Daoy (cell line): ENCODE results near the gene SOX8. TPM values are rescaled to one million over a fixed set of nuclear protein-coding genes. Genes with fewer than 3 reads are reported as not detected.
"Not testable (repeated sequence)": the region's sequence is repeated elsewhere in the genome, so short reads cannot be mapped to it uniquely, and the experiment has no call there.

Experiments used
- DNase-seq: peaks from one replicate; pipeline ENCODE4 v3.0.0-alpha.2; 2015; ENCODE audit warnings: low read depth
- total RNA-seq: library from RNA; depleted of rRNA; stranded (reverse); fragments of >200 nt; shearing (Covaris generic); gene quantifications from 2 replicates; pipeline ENCODE4 v1.2.3, GENCODE V29; 2014; rRNA removed

The SOX8 gene
- total RNA-seq, 1 experiment from 2014 or later = 0.17 TPM

GRCh38 chr16:1025183-1025809, 43.7 kb downstream of the SOX8 start:
- not testable (repeated sequence) for DNase-seq

DNA sequence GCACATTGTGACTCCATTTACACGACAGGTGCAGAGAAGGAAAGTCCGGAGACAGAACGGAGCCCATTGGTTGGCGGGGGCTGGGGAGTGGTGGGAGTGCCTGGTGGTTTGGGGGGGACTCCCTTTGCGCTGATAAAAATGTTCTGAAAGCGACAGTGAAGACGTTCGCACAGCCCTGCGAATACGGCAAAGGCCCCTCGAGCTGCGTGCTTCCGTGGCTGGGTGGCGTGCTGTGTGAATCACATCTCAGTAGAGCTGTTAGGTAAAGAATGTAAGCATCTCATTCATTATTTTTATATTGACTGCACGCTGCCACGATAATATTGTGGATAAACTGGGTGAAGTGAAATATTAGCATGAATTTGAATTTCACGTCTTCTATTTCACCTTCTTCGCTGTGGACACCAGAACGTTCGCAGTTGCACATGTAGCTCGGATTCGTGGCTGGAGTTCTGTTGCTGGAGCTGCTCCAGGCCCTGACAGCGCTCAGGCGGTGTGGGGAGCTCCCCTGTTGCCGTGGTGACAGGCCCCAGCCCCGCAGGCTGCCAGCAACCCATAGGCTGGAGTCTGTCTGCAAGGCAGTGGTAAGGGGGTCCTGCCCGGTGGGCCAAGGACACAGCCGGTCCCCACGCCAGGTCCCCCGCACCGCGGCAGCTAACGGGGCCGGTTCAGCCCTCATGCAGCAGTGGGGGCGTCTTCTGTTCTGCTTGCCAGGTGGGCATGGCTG, 44.6 kb downstream of the SOX8 start:
- no peak for DNase-seq

DNA sequence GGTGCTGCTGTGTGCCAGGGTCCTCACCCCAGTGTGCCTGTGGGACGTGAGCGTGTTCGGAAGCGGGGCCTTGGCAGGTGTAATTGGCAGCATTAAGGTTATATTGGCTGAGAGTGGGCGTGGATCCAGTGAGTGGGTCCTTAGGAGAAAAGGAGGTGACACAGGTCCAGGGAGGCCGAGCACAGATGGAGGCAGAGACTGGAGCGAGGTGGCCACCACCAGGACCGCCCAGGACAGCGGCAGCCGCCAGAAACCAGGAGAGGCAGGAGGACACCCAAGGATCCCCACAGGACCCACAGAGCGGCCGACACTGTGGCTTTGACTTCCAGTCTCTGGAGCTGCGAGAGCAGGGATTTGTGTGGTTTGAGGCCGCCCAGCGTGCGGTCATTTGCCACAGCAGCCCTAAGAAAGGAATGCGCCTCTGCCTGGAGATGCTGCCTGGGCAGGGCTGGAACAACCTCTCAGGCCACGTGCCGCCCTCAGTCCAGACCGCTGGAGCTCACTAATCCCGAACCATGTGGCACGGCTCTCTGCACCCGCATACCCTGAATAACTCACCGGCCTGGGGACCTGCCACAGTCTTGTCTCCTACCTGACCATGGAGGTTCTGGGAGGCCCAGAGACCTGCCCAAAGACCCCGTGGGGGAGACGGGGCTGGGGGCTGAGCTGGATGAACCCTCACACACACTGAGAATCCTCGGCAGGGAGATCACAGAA, 45.4 kb downstream of the SOX8 start:
- no peak for DNase-seq

- DNase-seq = no peak
These were observed 45.9 kb downstream of the SOX8 start for GRCh38 chr16:1027501-1027815.

DNA sequence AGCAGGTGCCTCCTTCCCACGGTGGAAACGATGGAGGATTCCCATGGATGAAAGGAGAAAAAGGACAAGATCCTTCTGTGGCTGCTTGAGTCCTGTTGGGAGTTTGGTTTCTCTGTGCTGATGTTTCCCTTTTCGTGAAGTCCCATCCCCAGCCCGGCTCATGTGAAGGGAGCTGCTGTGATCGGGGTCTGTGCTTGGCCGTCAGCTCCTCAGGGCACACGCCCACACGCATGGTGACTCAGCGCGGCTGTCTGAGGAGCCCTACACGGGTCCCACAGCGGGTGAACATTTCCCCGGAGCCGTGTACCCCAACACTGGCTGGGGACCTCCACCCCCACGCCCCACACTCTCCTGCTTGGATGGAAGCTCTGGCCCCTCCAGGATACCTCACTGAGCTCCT, 46.5 kb downstream of the SOX8 start:
- no peak for DNase-seq

- no peak for DNase-seq
These were observed 47.1 kb downstream of the SOX8 start for GRCh38 chr16:1028524-1029258.

DNA sequence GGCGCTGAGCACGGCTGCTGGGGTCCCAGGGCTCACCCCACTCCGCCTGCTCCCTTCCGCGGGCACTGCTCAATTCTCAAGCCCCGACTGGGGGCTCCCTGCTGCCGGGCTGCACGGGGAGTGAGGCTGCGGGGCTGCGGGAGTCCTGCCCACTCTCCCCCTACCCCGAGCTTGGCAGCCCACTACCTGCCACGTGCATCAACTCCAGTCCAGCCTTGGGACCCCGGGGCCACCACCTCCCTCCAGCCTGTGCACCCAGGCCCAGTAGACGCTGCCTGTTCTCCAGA, 47.6 kb downstream of the SOX8 start:
- DNase-seq = no peak

- DNase-seq = no peak
These were observed 48.9 kb downstream of the SOX8 start for GRCh38 chr16:1030473-1030901.

DNA sequence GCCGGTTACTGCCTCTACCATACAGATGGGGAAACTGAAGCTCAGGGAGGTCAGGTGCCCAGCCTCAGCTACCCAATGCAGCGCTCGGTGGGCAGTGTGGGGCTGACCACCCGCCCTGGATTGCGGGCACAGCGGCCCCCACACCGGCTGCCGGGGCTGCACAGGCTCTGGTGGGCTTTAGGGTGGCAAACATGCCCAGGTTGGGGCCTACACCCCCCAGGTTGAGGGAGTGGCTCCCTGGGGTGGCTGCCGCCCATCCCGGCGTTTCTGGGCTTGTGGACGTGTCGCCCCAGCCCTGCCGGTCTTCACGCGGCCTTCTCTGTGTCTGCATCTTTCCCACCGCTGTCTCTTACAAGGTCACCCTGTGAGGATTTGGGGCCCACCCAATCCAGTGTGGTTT, 50.1 kb downstream of the SOX8 start:
- no peak for DNase-seq

DNA sequence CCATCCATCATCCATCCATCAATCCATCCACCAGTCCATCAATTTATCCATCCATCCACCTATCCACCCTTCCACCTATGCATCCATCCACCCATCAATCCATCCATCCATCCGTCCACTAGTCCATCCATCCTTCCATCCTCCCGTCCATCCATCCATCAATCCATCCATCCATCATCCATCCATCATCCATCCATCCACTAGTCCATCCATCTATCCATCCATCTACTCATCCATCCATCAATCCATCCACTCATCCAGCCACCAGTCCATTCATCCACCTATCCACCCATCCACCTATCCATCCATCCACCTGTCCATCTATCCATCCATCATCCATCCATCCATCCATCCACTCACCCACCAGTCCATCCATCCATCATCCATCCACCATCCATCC, 51.0 kb downstream of the SOX8 start:
- no peak for DNase-seq

GRCh38 chr16:1033128-1033679, 51.6 kb downstream of the SOX8 start:
- no peak for DNase-seq

GRCh38 chr16:1034230-1035065, 52.9 kb downstream of the SOX8 start:
- no peak for DNase-seq

DNA sequence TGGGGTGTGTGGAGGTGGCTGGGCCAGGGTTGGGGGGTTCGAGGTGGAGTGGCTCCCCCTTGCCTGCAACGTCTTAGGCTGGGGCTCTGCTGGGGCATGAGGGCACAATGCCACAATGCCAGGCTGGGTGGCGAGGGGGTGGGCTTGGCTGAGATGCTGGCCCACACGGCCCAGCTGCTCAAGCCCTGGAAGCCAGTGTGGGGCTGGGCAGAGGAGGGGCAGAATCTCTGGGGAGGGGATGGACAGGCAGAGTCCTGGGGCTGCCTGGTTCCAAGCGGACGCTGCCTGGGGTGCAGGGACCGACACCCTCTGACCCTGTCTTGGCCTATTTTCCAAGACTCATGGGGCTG, 53.5 kb downstream of the SOX8 start:
- no peak for DNase-seq

DNA sequence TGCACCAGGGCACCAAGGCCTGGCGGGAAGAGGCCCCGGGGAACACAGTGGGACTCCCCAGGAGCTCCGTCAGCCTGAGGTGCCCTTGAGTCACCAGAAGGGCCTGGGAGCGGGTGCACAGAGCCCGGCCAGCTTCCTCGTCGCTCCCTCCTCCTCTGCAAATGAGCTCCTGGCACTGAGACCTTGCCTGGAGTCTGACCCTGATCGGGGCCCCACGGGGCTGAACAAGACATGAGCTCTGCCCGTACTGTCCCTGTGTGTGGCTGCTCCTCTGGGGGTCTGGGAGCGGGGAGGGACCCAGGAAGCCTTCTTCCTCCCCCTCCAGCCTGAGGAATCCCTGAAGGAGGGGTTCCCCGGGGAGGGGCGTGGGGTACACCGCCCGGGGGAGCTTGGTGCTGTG, 54.6 kb downstream of the SOX8 start:
- no peak for DNase-seq

Other genes with a start within 250 kb of the SOX8 start
- gene CIAO3, start 240.8 kb upstream of the SOX8 start, total RNA-seq = 20.0 and 23.7 TPM in 2 replicates
- gene MSLN, start 221.0 kb upstream of the SOX8 start, total RNA-seq = not detected in 2 replicates
- 36.9 and 38.6 TPM in 2 replicates for gene RPUSD1, start 193.4 kb upstream of the SOX8 start, total RNA-seq
- 18.1 and 19.3 TPM in 2 replicates for gene CHTF18, start 193.2 kb upstream of the SOX8 start, total RNA-seq
- not detected in 2 replicates for gene GNG13, start 181.0 kb upstream of the SOX8 start, total RNA-seq
- 1.8 and 2.6 TPM in 2 replicates for gene LMF1, start 10.8 kb upstream of the SOX8 start, total RNA-seq
- gene SSTR5, start 91.0 kb downstream of the SOX8 start, total RNA-seq = not detected in 2 replicates
- not detected in 2 replicates for gene C1QTNF8, start 114.5 kb downstream of the SOX8 start, total RNA-seq
- gene CACNA1H, start 171.3 kb downstream of the SOX8 start, total RNA-seq = 0.06 and 0.80 TPM in 2 replicates
- 0.23 TPM in 1 of 2 replicates, not detected in the other for gene TPSG1, start 243.5 kb downstream of the SOX8 start, total RNA-seq
- not detected in 2 replicates for gene TPSB2, start 248.4 kb downstream of the SOX8 start, total RNA-seq